Mononuclear cell (primary cell): ENCODE results near the gene CTSS. TPM values are rescaled to one million over a fixed set of nuclear protein-coding genes. Genes with fewer than 3 reads are reported as not detected.
"Not testable (repeated sequence)": the region's sequence is repeated elsewhere in the genome, so short reads cannot be mapped to it uniquely, and the experiment has no call there.

Experiments
- H3K27me3 ChIP-seq: 2 replicates; pipeline ENCODE4 v1.6.0; 2011; ENCODE audit warnings: low read length, control low read depth; ENCODE audit not compliant: insufficient read depth
- H3K4me1 ChIP-seq: 2 replicates; pipeline ENCODE4 v1.5.1; 2011; ENCODE audit warnings: mild to moderate bottlenecking, low read length, control low read depth; ENCODE audit not compliant: insufficient read depth
- H3K4me3 ChIP-seq: 2 replicates; pipeline ENCODE4 v1.5.1; 2011; ENCODE audit warnings: mild to moderate bottlenecking, low read length, moderate library complexity
- H3K9me3 ChIP-seq: 2 replicates; pipeline ENCODE4 v1.5.1; 2011; ENCODE audit warnings: low read depth, mild to moderate bottlenecking, control low read depth, low read length
- total RNA-seq: library from RNA; depleted of rRNA; stranded (reverse); fragments of >200 nt; gene quantifications from one replicate; pipeline ENCODE4 v1.2.3, GENCODE V29; 2012

The CTSS gene
- total RNA-seq, 1 donor, result 1,898 TPM

GRCh38 chr1:150760013-150760412 lies 5.6 kb downstream of the CTSS start:
- peak overlapping the region; percentile 73 for H3K4me3 ChIP-seq
- H3K27me3 ChIP-seq, result no peaks in the 10 kb centered on the region
- H3K9me3 ChIP-seq, result no peaks in the 10 kb centered on the region
- H3K4me1 ChIP-seq, result peaks cover 38% of the 10 kb centered on the region

- Histone ChIP-seq H3K9me3 (no peaks in the 10 kb centered on the region), H3K27me3 (no peaks in the 10 kb centered on the region), H3K4me1 (peaks cover 4% of the 10 kb centered on the region), H3K4me3 (no peak overlapping the region)
These were observed 12.2 kb downstream of the CTSS start for GRCh38 chr1:150753416-150753815.

GRCh38 chr1:150751443-150751842 lies 14.1 kb downstream of the CTSS start:
- Histone ChIP-seq H3K4me1 (peaks cover 3% of the 10 kb centered on the region), H3K27me3 (no peaks in the 10 kb centered on the region), H3K9me3 (no peaks in the 10 kb centered on the region), H3K4me3 (no peak overlapping the region)

- Histone ChIP-seq H3K9me3 (no peaks in the 10 kb centered on the region), H3K4me1 (peaks cover 3% of the 10 kb centered on the region), H3K27me3 (no peaks in the 10 kb centered on the region), H3K4me3 (no peak overlapping the region)
These were observed 15.8 kb downstream of the CTSS start for GRCh38 chr1:150749720-150750311.

- Histone ChIP-seq H3K9me3 (no peaks in the 10 kb centered on the region), H3K4me3 (no peak overlapping the region), H3K4me1 (peaks cover 3% of the 10 kb centered on the region), H3K27me3 (no peaks in the 10 kb centered on the region)
These were observed 16.5 kb downstream of the CTSS start for GRCh38 chr1:150748878-150749719.

GRCh38 chr1:150730130-150730721 lies 35.4 kb downstream of the CTSS start:
- Histone ChIP-seq H3K4me1 (no peaks in the 10 kb centered on the region), H3K27me3 (no peaks in the 10 kb centered on the region), H3K9me3 (no peaks in the 10 kb centered on the region), H3K4me3 (no peak overlapping the region)

GRCh38 chr1:150724336-150724735 lies 41.2 kb downstream of the CTSS start:
- Histone ChIP-seq H3K4me3 (no peak overlapping the region), H3K4me1 (no peaks in the 10 kb centered on the region), H3K27me3 (no peaks in the 10 kb centered on the region), H3K9me3 (no peaks in the 10 kb centered on the region)

- H3K4me3 ChIP-seq, result no peak within 1 kb of the TSS
- H3K9me3 ChIP-seq, result no peaks in the 10 kb centered on the region
- no peaks in the 10 kb centered on the region for H3K27me3 ChIP-seq
- H3K4me1 ChIP-seq, result no peaks in the 10 kb centered on the region
These were observed 44.9 kb downstream of the CTSS start, which contains the start of gene HORMAD1 for GRCh38 chr1:150720703-150721102. Gene HORMAD1, minus strand, starts transcription at chr1:150720895. Its CDS starts 1,390 bp downstream, at chr1:150719505.

- no peaks in the 10 kb centered on the region for H3K9me3 ChIP-seq
- H3K4me1 ChIP-seq, result no peaks in the 10 kb centered on the region
- no peaks in the 10 kb centered on the region for H3K27me3 ChIP-seq
- H3K4me3 ChIP-seq, result no peak overlapping the region
These were observed 45.5 kb downstream of the CTSS start for GRCh38 chr1:150720098-150720497.

GRCh38 chr1:150718225-150718891 lies 47.2 kb downstream of the CTSS start:
- Histone ChIP-seq H3K4me1 (no peaks in the 10 kb centered on the region), H3K9me3 (no peaks in the 10 kb centered on the region), H3K27me3 (no peaks in the 10 kb centered on the region), H3K4me3 (no peak overlapping the region)

- not testable (repeated sequence) for H3K27me3 ChIP-seq, H3K4me1 ChIP-seq, H3K9me3 ChIP-seq, H3K4me3 ChIP-seq
These were observed 56.5 kb downstream of the CTSS start for GRCh38 chr1:150709031-150709430.

- Histone ChIP-seq H3K9me3 (no peaks in the 10 kb centered on the region), H3K27me3 (no peaks in the 10 kb centered on the region), H3K4me1 (no peaks in the 10 kb centered on the region), H3K4me3 (no peak overlapping the region)
These were observed 57.0 kb downstream of the CTSS start for GRCh38 chr1:150708595-150708994.

- H3K9me3 ChIP-seq, result no peaks in the 10 kb centered on the region
- no peak overlapping the region for H3K4me3 ChIP-seq
- H3K27me3 ChIP-seq, result no peaks in the 10 kb centered on the region
- no peaks in the 10 kb centered on the region for H3K4me1 ChIP-seq
These were observed 59.5 kb downstream of the CTSS start for GRCh38 chr1:150706091-150706490.

GRCh38 chr1:150703427-150703826 lies 62.2 kb downstream of the CTSS start:
- no peaks in the 10 kb centered on the region for H3K9me3 ChIP-seq
- no peak overlapping the region for H3K4me3 ChIP-seq
- H3K4me1 ChIP-seq, result no peaks in the 10 kb centered on the region
- no peaks in the 10 kb centered on the region for H3K27me3 ChIP-seq
